Epithelial cell of alveolus of lung (primary cell): ENCODE results near the gene PSMD8. TPM values are rescaled to one million over a fixed set of nuclear protein-coding genes. Genes with fewer than 3 reads are reported as not detected.

Experiments used
- total RNA-seq: library from RNA; depleted of rRNA; stranded (reverse); fragments of >200 nt; gene quantifications from 2 replicates; pipeline ENCODE4 v1.2.1, GENCODE V29; 2015

PSMD8 gene
- total RNA-seq, result 231 and 448 TPM in 2 replicates

DNA sequence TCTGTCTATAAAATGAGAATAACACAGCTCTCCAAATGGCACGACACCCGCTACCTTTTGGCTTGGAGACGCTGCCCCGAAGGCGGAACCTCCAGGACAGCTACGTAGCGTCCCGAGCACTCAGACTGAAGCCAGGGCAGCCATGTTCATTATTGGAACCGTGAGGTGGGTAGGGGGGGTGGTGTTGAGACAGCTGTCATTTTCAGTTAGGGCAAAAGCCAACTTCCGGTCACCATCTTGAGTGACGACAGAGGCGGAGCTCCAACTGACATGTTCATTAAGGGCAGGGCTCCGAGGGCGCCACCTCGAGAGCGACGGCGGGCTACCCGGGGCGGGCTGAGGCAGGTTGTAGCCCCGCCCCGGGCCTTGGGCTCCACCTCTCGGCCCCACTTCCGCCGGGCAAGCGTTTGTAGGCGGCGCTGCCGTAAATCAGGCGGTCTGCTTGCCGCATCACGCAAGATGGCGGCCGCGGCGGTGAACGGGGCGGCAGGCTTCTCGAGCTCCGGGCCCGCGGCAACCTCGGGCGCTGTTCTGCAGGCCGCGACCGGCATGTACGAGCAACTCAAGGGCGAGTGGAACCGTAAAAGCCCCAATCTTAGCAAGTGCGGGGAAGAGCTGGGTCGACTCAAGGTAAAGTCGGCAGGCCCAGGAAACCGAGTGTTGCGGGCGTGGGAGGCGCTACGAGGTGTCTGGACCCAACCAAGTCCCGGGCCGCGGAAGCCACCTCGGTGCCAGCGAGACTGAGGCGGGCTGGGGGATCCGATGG, at the start of gene PSMD8:
PSMD8 (plus strand) TSS at position 240 of the 766 bp plus-strand sequence; CDS start at position 271, 31 bp downstream.

DNA sequence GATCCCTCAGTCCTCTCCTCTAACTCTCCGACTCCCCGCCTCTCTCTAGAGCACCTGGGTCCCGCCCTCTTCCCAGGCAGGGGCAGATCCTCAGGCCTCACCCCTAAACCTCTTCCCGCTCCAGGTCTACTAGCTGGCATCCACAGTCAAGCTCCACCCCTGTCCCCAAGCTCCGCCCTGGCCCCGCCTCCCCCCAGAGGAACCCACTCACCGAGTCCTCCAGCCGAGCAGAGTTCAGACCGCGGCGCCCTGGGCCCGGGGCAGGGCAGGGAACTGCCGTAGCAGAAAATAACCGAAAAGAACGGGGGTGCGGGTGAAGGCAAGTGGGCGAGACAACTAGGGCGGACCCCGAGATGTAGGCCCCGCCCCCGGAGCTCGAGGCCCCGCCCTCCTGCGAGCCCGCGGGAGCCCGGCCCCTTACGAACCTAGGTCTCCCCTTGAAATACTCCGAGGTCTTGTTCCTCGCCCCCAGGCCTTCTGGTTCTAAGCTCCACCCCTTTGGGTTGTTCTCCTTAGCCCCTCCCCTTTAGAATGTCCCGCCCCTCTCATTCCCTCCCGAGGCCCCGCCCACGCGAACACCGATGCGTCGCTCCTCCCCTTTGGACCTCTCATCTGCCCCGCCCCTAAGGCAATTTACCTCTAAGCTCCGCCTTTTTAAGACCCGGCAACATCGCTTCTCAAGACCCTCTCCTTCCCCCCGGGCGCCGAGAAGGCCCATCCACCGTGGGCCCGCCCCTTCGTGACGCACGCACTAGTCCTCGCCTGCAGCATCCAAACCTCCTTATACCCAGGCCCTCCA, 13.4 kb downstream of the PSMD8 start, which contains the start of gene GGN:
GGN (minus strand) TSS at position 485 of the 799 bp plus-strand sequence. CDS start 773 bp downstream, outside the sequence.

DNA sequence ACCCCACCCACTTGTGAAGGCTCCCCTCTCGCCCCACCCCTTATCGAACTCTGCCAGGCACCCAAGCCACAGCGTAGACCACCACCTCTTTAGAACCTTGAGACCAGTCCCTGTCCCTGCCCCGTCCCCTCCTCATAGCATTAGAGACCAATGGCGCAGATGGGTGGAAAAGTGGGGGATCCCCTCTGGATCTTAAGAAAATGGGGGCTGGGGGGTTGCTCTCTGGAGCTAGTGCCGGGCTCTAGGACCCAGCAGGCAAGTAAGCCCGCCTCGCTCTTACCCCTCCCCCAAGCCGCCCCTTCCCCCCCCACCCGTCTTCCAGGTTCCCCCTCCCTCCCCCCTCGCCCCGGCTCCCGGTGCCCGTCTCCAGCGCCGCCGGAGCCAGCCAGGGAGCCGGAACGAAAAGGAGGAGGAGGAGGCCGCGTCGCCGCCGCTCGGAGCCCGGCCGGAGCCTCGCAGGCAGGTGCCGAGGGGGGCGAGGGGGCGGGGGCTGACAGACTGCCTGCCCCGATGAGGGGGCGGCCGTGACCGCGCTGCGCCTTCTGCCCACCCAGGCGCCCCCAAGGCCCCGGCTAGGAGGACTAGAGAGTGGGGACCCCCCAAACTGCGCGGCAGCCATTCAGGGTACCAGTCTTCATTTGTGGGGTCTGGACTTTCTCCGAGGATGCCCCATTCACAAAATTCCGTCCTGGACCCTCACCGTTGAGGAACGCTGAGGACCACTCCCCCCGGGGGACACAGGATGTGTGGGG, 14.2 kb downstream of the PSMD8 start, which contains the start of gene SPRED3:
SPRED3 (plus strand) TSS at position 349 of the 752 bp plus-strand sequence. CDS start 1,606 bp downstream, outside the sequence.

DNA sequence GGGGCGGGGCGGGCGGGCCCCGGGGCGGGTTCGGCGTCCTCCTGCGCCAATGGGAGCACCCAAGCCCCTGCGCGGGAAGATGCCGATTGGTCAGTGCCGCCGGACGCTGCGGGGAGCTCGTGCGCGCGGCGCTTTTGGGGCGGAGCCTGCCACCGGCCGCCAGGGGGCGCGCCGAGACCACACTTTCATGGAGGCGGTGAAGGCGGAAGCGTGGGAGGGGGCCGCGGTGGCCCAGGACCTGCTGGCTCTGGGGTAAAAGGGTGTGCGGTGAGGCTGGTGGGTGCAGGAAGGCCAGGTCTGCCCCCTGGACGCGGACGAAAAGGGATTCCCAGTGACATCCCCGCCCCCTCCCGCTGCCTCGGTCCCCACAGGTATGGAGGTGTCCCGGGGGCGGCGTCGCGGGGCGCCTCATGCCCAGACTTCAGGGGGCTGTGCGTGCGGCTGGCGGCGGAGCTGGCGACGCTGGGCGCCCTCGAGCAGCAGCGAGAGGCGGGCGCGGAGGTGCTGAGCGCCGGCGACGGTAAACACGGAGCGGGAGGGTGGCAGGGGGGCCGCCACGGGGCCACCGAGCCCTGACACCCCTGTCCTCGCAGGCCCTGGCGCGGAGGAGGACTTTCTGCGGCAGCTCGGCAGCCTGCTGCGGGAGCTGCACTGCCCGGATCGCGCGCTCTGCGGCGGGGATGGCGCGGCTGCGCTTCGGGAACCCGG, 28.8 kb downstream of the PSMD8 start, which contains the start of gene FAM98C:
FAM98C (plus strand) TSS at position 127 of the 708 bp plus-strand sequence; CDS start at position 188, 61 bp downstream.

DNA sequence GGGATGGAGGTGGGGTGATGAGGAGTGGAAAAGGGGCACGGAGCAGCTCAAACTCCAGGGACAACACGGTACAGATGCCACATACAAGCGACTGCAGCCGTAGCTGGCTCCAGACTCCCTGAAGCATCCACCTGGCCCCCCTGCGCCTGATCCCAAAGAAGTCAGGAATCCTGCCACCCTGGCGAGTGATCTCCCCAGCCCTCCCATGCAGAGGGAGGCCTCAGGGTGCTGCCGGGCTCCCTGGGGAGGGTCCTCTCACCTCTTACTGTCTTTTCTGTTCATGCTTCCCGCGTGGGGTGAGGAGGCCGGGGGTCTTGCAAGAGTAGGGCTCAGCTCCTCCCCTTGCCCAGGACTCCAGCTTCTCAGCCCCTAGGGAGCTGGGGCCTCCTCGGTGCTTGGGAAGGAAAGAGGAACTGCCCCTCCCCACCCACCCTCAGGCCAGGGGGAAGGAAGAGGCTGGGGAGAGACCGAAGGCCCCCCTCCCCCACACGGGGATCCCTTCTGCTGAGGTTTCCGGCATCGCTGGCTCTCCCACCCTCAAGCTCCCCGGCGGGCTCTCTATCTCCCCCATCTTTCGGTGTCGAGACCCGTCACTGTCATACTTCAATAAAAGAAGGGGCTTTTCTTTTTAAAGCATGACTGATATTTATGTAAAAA, 51.6 kb downstream of the PSMD8 start, which contains the start of gene RASGRP4:
RASGRP4 (minus strand) TSS at position 410 of the 657 bp plus-strand sequence; CDS start at position 282, 128 bp downstream.

DNA sequence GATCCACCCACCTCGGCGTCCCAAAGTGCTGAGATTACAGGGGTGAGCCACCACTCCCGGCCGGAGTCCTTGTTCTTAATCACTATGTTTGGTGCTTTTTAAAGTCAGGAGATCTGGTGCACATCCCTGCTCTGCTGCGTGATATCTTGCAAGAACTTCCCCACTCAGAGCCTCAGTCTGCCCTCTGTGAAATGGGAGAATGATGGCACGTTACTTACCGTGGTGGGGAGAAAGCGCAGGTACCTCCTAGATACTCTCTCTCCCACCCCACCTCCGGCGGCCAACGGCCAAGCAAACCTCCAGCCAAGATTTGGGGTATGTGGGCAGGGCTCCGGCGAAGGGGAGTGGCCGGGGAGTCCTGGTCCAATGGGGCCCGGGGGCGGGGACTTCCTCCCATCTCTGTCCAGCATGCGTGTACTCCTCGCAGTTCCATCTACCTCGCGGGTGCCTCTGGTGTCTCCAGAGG, 58.9 kb downstream of the PSMD8 start, which contains the start of gene RYR1:
RYR1 (plus strand) TSS at position 424 of the 466 bp plus-strand sequence. CDS start 139 bp downstream, outside the sequence.

Other genes starting within 250 kb of the PSMD8 start
- 3.9 and 4.1 TPM in 2 replicates for gene DPF1, start 150.3 kb upstream of the PSMD8 start, total RNA-seq
- gene PPP1R14A, start 118.2 kb upstream of the PSMD8 start, total RNA-seq, result 18.2 and 40.1 TPM in 2 replicates
- gene SPINT2, start 110.0 kb upstream of the PSMD8 start, total RNA-seq, result 7.2 and 41.9 TPM in 2 replicates
- 8.4 and 27.9 TPM in 2 replicates for gene C19orf33, start 70.3 kb upstream of the PSMD8 start, total RNA-seq
- gene YIF1B, start 58.6 kb upstream of the PSMD8 start, total RNA-seq, result 64.0 and 128 TPM in 2 replicates
- 1.5 and 2.8 TPM in 2 replicates for gene KCNK6, start 54.7 kb upstream of the PSMD8 start, total RNA-seq
- gene CATSPERG, start 38.7 kb upstream of the PSMD8 start, total RNA-seq, result not detected in 2 replicates
- 0.72 and 1.4 TPM in 2 replicates for gene GGN, start 13.5 kb downstream of the PSMD8 start, total RNA-seq
- gene SPRED3, start 14.1 kb downstream of the PSMD8 start, total RNA-seq, result 2.6 and 2.9 TPM in 2 replicates
- gene FAM98C, start 28.5 kb downstream of the PSMD8 start, total RNA-seq, result 10.0 and 17.1 TPM in 2 replicates
- gene RASGRP4, start 51.6 kb downstream of the PSMD8 start, total RNA-seq, result not detected in 2 replicates
- under 0.01 and 0.48 TPM in 2 replicates for gene RYR1, start 59.1 kb downstream of the PSMD8 start, total RNA-seq
- not detected in 2 replicates for gene MAP4K1, start 243.4 kb downstream of the PSMD8 start, total RNA-seq
- gene EIF3K, start 244.6 kb downstream of the PSMD8 start, total RNA-seq, result 306 and 455 TPM in 2 replicates